SK-N-SH treated with all-trans-retinoic acid at 6 μM for 48 hours (cell line): Measurements from ENCODE around the gene NAIF1.
A peak's percentile ranks its signal among the peaks of the same experiment; 100 is the strongest.

Source experiments
- ATAC-seq: fragments of 200-7000 bp; cut with Tn5 transposase; 3 replicates; pipeline ENCODE4 v1.9.1; 2020; ENCODE audit warnings: mild to moderate bottlenecking, moderate library complexity
- ARNTL ChIP-seq: fragments of 450-650 bp; formaldehyde crosslinking; IDR thresholded peaks from 2 replicates; pipeline ENCODE4 v1.5.0; 2020; ENCODE audit warnings: low read depth, mild to moderate bottlenecking, moderate library complexity, borderline replicate concordance
- CREB5 ChIP-seq: fragments of 250-450 bp; sonication (Bioruptor Pico); IDR thresholded peaks from 2 replicates; pipeline ENCODE4 v1.5.1; 2020; ENCODE audit warnings: low read depth, mild to moderate bottlenecking, moderate library complexity
- CSDC2 ChIP-seq: fragments of 250-450 bp; sonication (Bioruptor Pico); IDR thresholded peaks from 2 replicates; pipeline ENCODE4 v1.5.0; 2020; ENCODE audit warnings: mild to moderate bottlenecking, moderate library complexity
- CSRNP3 ChIP-seq: fragments of 250-450 bp; sonication (Bioruptor Pico); IDR thresholded peaks from 2 replicates; pipeline ENCODE4 v1.5.1; 2021; ENCODE audit warnings: mild to moderate bottlenecking, moderate library complexity
- GLIS3 ChIP-seq: fragments of 250-450 bp; sonication (Bioruptor Pico); IDR thresholded peaks from 2 replicates; pipeline ENCODE4 v1.5.0; 2020; ENCODE audit warnings: mild to moderate bottlenecking, moderate library complexity
- ISL1 ChIP-seq: fragments of 250-450 bp; sonication (Bioruptor Pico); IDR thresholded peaks from 2 replicates; pipeline ENCODE4 v2.1.2; 2022; ENCODE audit warnings: mild to moderate bottlenecking, moderate library complexity
- OSR1 ChIP-seq: fragments of 250-450 bp; sonication (Bioruptor Pico); IDR thresholded peaks from 2 replicates; pipeline ENCODE4 v1.8.0; 2022; ENCODE audit warnings: moderate library complexity, mild to moderate bottlenecking, inconsistent platforms
- PATZ1 ChIP-seq: fragments of 250-450 bp; sonication (Bioruptor Pico); IDR thresholded peaks from 2 replicates; pipeline ENCODE4 v1.8.0; 2020; ENCODE audit warnings: mild to moderate bottlenecking, moderate library complexity, borderline replicate concordance
- PPARA ChIP-seq: fragments of 250-450 bp; sonication (Bioruptor Pico); IDR thresholded peaks from 2 replicates; pipeline ENCODE4 v1.5.0; 2020; ENCODE audit warnings: mild to moderate bottlenecking, borderline replicate concordance
- SNAI2 ChIP-seq: fragments of 250-450 bp; sonication (Bioruptor Pico); IDR thresholded peaks from 2 replicates; pipeline ENCODE4 v1.5.0; 2020; ENCODE audit warnings: mild to moderate bottlenecking, moderate library complexity
- TCF4 ChIP-seq: fragments of 250-450 bp; sonication (Bioruptor Pico); IDR thresholded peaks from 2 replicates; pipeline ENCODE4 v1.8.0; 2021; ENCODE audit warnings: mild to moderate bottlenecking, moderate library complexity, borderline replicate concordance
- TOX ChIP-seq: fragments of 250-450 bp; sonication (Bioruptor Pico); IDR thresholded peaks from 2 replicates; pipeline ENCODE4 v1.8.0; 2021; ENCODE audit warnings: mild to moderate bottlenecking, moderate library complexity, borderline replicate concordance
- TSHZ2 ChIP-seq: fragments of 250-450 bp; sonication (Bioruptor Pico); IDR thresholded peaks from 2 replicates; pipeline ENCODE4 v1.5.0; 2020; ENCODE audit warnings: mild to moderate bottlenecking, moderate library complexity
- ZFP3 ChIP-seq: fragments of 250-450 bp; sonication (Bioruptor Pico); IDR thresholded peaks from 2 replicates; pipeline ENCODE4 v1.5.0; 2020; ENCODE audit warnings: mild to moderate bottlenecking, moderate library complexity
- ZFP30 ChIP-seq: fragments of 450-650 bp; formaldehyde crosslinking; IDR thresholded peaks from 2 replicates; pipeline ENCODE4 v1.5.0; 2022; ENCODE audit warnings: mild to moderate bottlenecking, moderate library complexity
- ZNF565 ChIP-seq: fragments of 450-650 bp; formaldehyde crosslinking; conservative IDR thresholded peaks from 2 replicates; pipeline ENCODE4 v1.5.0; 2020; ENCODE audit warnings: low read depth, mild to moderate bottlenecking, moderate library complexity
- ZNF70 ChIP-seq: fragments of 450-650 bp; formaldehyde crosslinking; IDR thresholded peaks from 2 replicates; pipeline ENCODE4 v1.5.0; 2020; ENCODE audit warnings: mild to moderate bottlenecking, moderate library complexity

Gene NAIF1

GRCh38 chr9:128078504-128079434 lies 11.6 kb upstream of the NAIF1 start:
- ATAC-seq: peak; percentile 31; the same call in 2 of the 3 replicates

GRCh38 chr9:128077847-128078503 lies 10.9 kb upstream of the NAIF1 start:
- TF ChIP-seq GLIS3 (CRISPR knock-in tag): no peak
- TF ChIP-seq PPARA (CRISPR knock-in tag): no peak
- no peak for TF ChIP-seq CSRNP3 (CRISPR knock-in tag)
- TF ChIP-seq TOX: no peak
- TF ChIP-seq TCF4 (CRISPR knock-in tag): no peak
- ATAC-seq: no peak

More at GRCh38 chr9:128078504-128079434, 11.6 kb upstream of the NAIF1 start:
- TF ChIP-seq ZNF70 (CRISPR knock-in tag) (no peak), CSRNP3 (CRISPR knock-in tag) (no peak), PPARA (CRISPR knock-in tag) (no peak), TOX (no peak), PATZ1 (CRISPR knock-in tag) (no peak), ARNTL (CRISPR knock-in tag) (no peak), ZFP3 (CRISPR knock-in tag) (no peak), TSHZ2 (CRISPR knock-in tag) (no peak), TCF4 (CRISPR knock-in tag) (no peak), GLIS3 (CRISPR knock-in tag) (no peak), CSDC2 (CRISPR knock-in tag) (no peak), CREB5 (CRISPR knock-in tag) (no peak), OSR1 (no peak), ZNF565 (CRISPR knock-in tag) (no peak)
- TF ChIP-seq, all 23 proteins: peak for 0

DNA sequence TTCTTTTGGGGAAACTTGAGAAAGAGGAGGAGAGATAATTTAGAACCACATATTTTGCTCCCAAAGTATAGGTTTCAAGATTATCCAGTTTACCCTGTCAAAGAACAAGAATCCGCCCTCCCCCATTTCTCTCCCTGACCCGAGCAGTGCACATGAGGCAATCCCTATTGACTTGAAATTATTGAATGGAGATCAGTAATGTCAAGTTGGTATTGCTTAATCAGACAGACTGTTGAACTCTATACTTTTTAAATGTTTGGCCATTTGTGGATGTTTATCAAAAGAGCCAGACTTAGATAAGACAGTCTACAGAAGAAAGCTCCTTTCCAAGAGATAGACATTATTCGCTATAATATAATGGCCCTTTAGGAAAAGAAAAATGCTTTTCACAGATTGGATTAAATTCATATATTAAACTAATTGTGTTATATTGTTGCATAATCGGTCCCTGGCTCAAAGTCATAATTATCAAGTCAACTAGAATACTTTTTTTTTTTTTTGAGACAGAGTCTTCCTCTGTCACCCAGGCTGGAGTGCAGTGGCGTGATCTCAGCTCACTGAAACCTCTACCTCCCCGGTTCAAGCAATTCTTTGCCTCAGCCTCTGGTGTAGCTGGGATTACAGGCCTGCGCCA lies 6.2 kb upstream of the NAIF1 start:
- no peak for TF ChIP-seq ZFP30 (CRISPR knock-in tag)
- TF ChIP-seq TSHZ2 (CRISPR knock-in tag): no peak
- no peak for TF ChIP-seq CREB5 (CRISPR knock-in tag)
- no peak for TF ChIP-seq ZNF70 (CRISPR knock-in tag)
- TF ChIP-seq ISL1 (CRISPR knock-in tag): peak; percentile 40; the same call in 1 of the 2 replicates
- no peak for TF ChIP-seq TOX
- no peak for TF ChIP-seq SNAI2 (CRISPR knock-in tag)

More for the DNA sequence above, 6.2 kb upstream of the NAIF1 start:
- ATAC-seq: no peak
